Neural cell (in vitro differentiated cells): ENCODE results near the gene LTN1.

Source experiments
- CTCF ChIP-seq: fragments of 450-650 bp; IDR thresholded peaks from 2 replicates; pipeline ENCODE4 v1.5.1; 2014; ENCODE audit warnings: antibody characterized with exemption, mild to moderate bottlenecking, moderate library complexity; ENCODE audit not compliant: poor library complexity, severe bottlenecking
- EP300 ChIP-seq: fragments of 450-650 bp; conservative IDR thresholded peaks from 2 replicates; pipeline ENCODE4 v1.6.1; 2014; ENCODE audit warnings: antibody characterized with exemption, mild to moderate bottlenecking, moderate library complexity; ENCODE audit not compliant: poor library complexity, severe bottlenecking
- EZH2 ChIP-seq: fragments of 200-600, 300-800 bp; shearing (Covaris generic), sonication (generic); IDR thresholded peaks from 2 replicates; pipeline ENCODE4 v1.6.1; 2014; ENCODE audit warnings: antibody characterized with exemption, low read length, borderline replicate concordance, mild to moderate bottlenecking; ENCODE audit not compliant: insufficient read depth, poor library complexity, severe bottlenecking
- MXI1 ChIP-seq: fragments of 450-650 bp; conservative IDR thresholded peaks from 2 replicates; pipeline ENCODE4 v1.6.1; 2014; ENCODE audit warnings: antibody characterized with exemption, mild to moderate bottlenecking; ENCODE audit not compliant: poor library complexity, severe bottlenecking
- POLR2AphosphoS5 ChIP-seq: IDR thresholded peaks from 2 replicates; pipeline ENCODE4 v1.6.1; 2012
- REST ChIP-seq: IDR thresholded peaks from 2 replicates; pipeline ENCODE4 v1.6.1; 2012; ENCODE audit warnings: borderline replicate concordance

- no peak for TF ChIP-seq CTCF
- no peak for TF ChIP-seq POLR2AphosphoS5
- TF ChIP-seq REST = no peak
- TF ChIP-seq EP300 = no peak
- TF ChIP-seq EZH2 = no peak
- TF ChIP-seq MXI1 = no peak
Measured at GRCh38 chr21:29008367-29008766, 15.7 kb upstream of the LTN1 start.
